ENCODE data around the gene FTCD. TPM values are rescaled to one million over a fixed set of nuclear protein-coding genes. Genes with fewer than 3 reads are reported as not detected.

FTCD gene
- total and polyA plus RNA-seq, 2 of the 4 experiments (the other 2 are of a cell fraction) = 0.55 TPM; not detected in 1

DNA sequence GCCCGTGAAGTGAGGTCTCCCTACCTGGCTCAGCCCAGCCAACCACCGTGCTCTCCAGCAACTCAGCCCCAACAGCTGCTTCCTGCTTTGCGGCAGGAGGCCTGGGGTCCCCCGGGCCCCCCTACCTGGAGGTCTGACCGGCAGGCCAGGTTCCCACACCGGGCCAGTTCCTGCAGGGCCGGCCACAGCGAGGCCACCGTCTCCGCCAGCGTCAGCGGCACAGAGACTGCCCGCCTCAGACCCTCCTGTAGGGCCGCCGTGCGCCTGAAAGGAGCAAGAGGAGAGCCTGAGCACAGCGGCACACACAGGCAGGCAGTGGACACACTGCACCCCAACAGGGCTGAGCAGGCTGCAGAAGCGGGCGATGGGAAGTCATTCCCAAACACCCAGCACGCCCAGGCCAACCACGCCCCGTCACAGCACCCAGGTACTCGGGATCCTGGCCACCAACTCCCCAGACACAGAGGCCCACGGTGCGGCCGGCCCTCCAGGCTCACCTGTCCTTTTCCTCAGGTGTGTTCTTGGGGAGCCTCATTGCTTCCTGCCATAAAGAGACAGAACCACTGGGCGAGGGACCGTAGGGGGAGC lies 16.9 kb downstream of the FTCD start:
- Histone ChIP-seq H3K9me3 (ENCODE audit: control insufficient read depth, insufficient read depth, low read length) (no peaks in the 10 kb centered on the region), H2BK120ac (ENCODE audit: low read depth, low read length) (no peak overlapping the region), H3K36me3 (ENCODE audit: control insufficient read depth, insufficient read depth, low read length) (no peaks in the 10 kb centered on the region), H3K4me1 (ENCODE audit: control insufficient read depth, insufficient read depth, low read length) (0 out of 2 replicates have a peak, but pooled peaks cover 2% of the 10 kb centered on the region), H3K4me2 (ENCODE audit: low read depth, low read length) (no peak overlapping the region), H3K4ac (ENCODE audit: low read depth, low read length) (no peak overlapping the region), H2AK9ac (replicated peaks; ENCODE audit: low read depth, low read length, poor library complexity) (no peak overlapping the region), H3K27me3 (ENCODE audit: control insufficient read depth, insufficient read depth, low read length) (no peaks in the 10 kb centered on the region), H3K14ac (replicated peaks; ENCODE audit: low read depth, low read length) (no peak overlapping the region), H2BK15ac (ENCODE audit: low read depth, low read length) (no peak overlapping the region), H2BK5ac (ENCODE audit: low read depth, low read length, poor library complexity, severe bottlenecking) (no peak overlapping the region), H3K18ac (ENCODE audit: low read depth, low read length) (no peak overlapping the region), H4K5ac (ENCODE audit: low read depth, low read length) (no peak overlapping the region), H3K23ac (ENCODE audit: low read depth, low read length) (no peak overlapping the region), H3K56ac (ENCODE audit: extremely low read depth, insufficient read depth, low read length) (no peak overlapping the region), H4K20me1 (ENCODE audit: insufficient read depth, low read length) (peaks cover 18% of the 10 kb centered on the region; the same call in 1 of the 2 replicates), H4K91ac (ENCODE audit: insufficient read depth, low read depth, low read length) (no peak overlapping the region), H3K79me1 (ENCODE audit: low read depth in 1 of 2, low read length in 2 of 2) (no peaks in the 10 kb centered on the region), H3K9me1 (ENCODE audit: insufficient read depth, low read length) (peaks cover 3% of the 10 kb centered on the region; the same call in 1 of the 2 replicates), H3K27ac (ENCODE audit: insufficient read depth, low read length) (no peak overlapping the region), H2AK5ac (ENCODE audit: low read depth, low read length) (peak overlapping the region; percentile 29; the same call in 1 of the 2 replicates), H4K8ac (ENCODE audit: low read depth in 2 of 2, low read length in 2 of 2) (no peak overlapping the region), H3K4me3 (ENCODE audit: insufficient read depth, low read depth, low read length) (no peak overlapping the region), H2BK20ac (ENCODE audit: low read depth, low read length) (no peak overlapping the region), H3K9ac (ENCODE audit: low read depth, low read length) (no peak overlapping the region), H2AFZ (replicated peaks; ENCODE audit: low read length, poor library complexity) (no peak overlapping the region)
- no TSS peak for BruUV-seq (replicated peaks)
- no peak for ATAC-seq (ENCODE audit: low read depth)
- ChIA-PET POLR2A (ENCODE audit: unreplicated experiment) (no interaction called here), CTCF (interaction anchor here (0.9 kb wide), 1 partner anchor 15 kb away, joined by 3 read pairs; no protein-coding TSS in a partner anchor)
- WGBS, 2 experiments (ENCODE audit: extremely low coverage in 2 of 2, insufficient read length in 1 of 2) = 91% methylated on average over 13 of the region's 28 CpGs; no CpG with 5 or more reads in 1 of the 2 experiments
- in situ Hi-C loops (cut with MboI; ENCODE audit: low sequenced_read_pairs) = no loop called here
- TF ChIP-seq FOS (IDR thresholded peaks at IDR 0.05; ENCODE audit: low read depth, low read length) (no peak), NFE2L2 (IDR thresholded peaks at IDR 0.05; ENCODE audit: low read depth, low read length) (no peak), POLR2A (IDR thresholded peaks at IDR 0.05; ENCODE audit: low read depth, low read length) (no peak), MAZ (IDR thresholded peaks at IDR 0.05; ENCODE audit: borderline replicate concordance, low read depth, low read length) (no peak), CEBPB (IDR thresholded peaks at IDR 0.05; ENCODE audit: low read depth, low read length) (no peak), RCOR1 (IDR thresholded peaks at IDR 0.05; ENCODE audit: insufficient replicate concordance, low read length) (no peak), CHD1 (IDR thresholded peaks at IDR 0.05; ENCODE audit: low read depth, low read length) (no peak), MAFK (IDR thresholded peaks at IDR 0.05; ENCODE audit: low read depth, low read length) (no peak), MXI1 (IDR thresholded peaks at IDR 0.05; ENCODE audit: borderline replicate concordance, low read depth, low read length) (no peak), RFX5 (IDR thresholded peaks at IDR 0.05; ENCODE audit: low read depth, low read length) (no peak)
- TF ChIP-seq, protein P1, sequence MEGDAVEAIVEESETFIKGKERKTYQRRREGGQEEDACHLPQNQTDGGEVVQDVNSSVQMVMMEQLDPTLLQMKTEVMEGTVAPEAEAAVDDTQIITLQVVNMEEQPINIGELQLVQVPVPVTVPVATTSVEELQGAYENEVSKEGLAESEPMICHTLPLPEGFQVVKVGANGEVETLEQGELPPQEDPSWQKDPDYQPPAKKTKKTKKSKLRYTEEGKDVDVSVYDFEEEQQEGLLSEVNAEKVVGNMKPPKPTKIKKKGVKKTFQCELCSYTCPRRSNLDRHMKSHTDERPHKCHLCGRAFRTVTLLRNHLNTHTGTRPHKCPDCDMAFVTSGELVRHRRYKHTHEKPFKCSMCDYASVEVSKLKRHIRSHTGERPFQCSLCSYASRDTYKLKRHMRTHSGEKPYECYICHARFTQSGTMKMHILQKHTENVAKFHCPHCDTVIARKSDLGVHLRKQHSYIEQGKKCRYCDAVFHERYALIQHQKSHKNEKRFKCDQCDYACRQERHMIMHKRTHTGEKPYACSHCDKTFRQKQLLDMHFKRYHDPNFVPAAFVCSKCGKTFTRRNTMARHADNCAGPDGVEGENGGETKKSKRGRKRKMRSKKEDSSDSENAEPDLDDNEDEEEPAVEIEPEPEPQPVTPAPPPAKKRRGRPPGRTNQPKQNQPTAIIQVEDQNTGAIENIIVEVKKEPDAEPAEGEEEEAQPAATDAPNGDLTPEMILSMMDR (conservative IDR thresholded peaks at IDR 0.05; ENCODE audit: low read depth, low read length) = no peak
- TF ChIP-seq, protein P2, sequence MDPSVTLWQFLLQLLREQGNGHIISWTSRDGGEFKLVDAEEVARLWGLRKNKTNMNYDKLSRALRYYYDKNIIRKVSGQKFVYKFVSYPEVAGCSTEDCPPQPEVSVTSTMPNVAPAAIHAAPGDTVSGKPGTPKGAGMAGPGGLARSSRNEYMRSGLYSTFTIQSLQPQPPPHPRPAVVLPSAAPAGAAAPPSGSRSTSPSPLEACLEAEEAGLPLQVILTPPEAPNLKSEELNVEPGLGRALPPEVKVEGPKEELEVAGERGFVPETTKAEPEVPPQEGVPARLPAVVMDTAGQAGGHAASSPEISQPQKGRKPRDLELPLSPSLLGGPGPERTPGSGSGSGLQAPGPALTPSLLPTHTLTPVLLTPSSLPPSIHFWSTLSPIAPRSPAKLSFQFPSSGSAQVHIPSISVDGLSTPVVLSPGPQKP (IDR thresholded peaks at IDR 0.05; ENCODE audit: borderline replicate concordance, low read depth, low read length) = no peak
- DNase-seq = no peak
- intact Hi-C loops (cut with micrococcal nuclease) = no loop called here
- dilution Hi-C loops (cut with HindIII; ENCODE audit: low sequenced_read_pairs, unreplicated experiment) = no loop called here
